Measurements from ENCODE around the gene CXCL9.
A peak's percentile ranks its signal among the peaks of the same experiment; 100 is the strongest.

CXCL9 gene

DNA sequence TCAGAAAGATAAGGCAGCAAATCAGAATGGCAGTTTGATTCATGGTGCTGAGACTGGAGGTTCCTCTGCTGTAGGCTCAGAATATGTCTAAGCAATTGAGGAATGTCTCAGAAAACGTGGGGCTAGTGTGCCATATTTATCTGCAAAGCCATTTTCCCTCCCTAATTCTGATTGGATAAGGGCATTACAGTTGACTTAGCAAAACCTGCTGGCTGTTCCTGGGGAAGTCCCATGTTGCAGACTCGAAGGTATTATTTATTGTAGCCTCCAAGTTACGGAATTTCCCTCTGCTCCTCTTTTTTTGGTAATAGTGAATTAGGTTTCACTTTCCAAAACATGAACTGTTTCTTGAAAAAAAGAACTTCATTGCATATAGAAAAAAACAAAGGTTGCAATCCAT, 16.1 kb upstream of the CXCL9 start, which contains the start of gene CXCL10:
Gene CXCL10, minus strand, starts transcription at position 109 of the 400 bp plus-strand sequence. Its CDS starts 66 bp downstream, at position 43.
- no peak within 1 kb of the TSS for H3K27ac ChIP-seq
- H3K27me3 ChIP-seq (replicated peaks), result peaks cover 4% of the 10 kb centered on the region
- H3K4me3 ChIP-seq (ENCODE audit: low read depth, low read length), result no peak within 1 kb of the TSS
- DNase-seq, result peak; percentile 9
- TF ChIP-seq, protein P1, sequence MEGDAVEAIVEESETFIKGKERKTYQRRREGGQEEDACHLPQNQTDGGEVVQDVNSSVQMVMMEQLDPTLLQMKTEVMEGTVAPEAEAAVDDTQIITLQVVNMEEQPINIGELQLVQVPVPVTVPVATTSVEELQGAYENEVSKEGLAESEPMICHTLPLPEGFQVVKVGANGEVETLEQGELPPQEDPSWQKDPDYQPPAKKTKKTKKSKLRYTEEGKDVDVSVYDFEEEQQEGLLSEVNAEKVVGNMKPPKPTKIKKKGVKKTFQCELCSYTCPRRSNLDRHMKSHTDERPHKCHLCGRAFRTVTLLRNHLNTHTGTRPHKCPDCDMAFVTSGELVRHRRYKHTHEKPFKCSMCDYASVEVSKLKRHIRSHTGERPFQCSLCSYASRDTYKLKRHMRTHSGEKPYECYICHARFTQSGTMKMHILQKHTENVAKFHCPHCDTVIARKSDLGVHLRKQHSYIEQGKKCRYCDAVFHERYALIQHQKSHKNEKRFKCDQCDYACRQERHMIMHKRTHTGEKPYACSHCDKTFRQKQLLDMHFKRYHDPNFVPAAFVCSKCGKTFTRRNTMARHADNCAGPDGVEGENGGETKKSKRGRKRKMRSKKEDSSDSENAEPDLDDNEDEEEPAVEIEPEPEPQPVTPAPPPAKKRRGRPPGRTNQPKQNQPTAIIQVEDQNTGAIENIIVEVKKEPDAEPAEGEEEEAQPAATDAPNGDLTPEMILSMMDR (IDR thresholded peaks at IDR 0.05; ENCODE audit: low read depth, low read length, missing control alignments), result no peak
- H3K36me3 ChIP-seq (replicated peaks), result no peaks in the 10 kb centered on the region
- in situ Hi-C loops (cut with HindIII; ENCODE audit: low pct_ligation_motif_present, low sequenced_read_pairs), result no loop called here

DNA sequence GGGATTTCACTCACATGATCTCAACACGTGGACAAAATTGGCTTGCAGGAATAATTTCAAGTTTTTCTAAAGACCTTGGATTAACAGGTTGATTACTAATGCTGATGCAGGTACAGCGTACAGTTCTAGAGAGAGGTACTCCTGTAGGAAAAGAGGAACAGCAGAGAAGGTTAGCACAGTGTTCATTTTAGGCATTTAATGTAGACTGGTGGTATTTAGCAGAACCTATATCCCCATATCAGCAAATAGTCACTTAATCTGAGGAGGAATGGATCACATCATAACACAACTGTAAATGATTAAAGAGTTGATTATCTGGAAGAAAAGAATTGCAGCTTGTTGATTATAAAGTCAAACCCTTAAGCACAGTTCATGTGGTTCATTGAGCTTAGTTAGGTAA, 15.4 kb upstream of the CXCL9 start:
- TF ChIP-seq, protein P1 (IDR thresholded peaks at IDR 0.05; ENCODE audit: low read depth, low read length, missing control alignments), result no peak
- Histone ChIP-seq H3K27me3 (replicated peaks) (peaks cover 4% of the 10 kb centered on the region), H3K27ac (no peak overlapping the region), H3K4me3 (ENCODE audit: low read depth, low read length) (no peak overlapping the region), H3K36me3 (replicated peaks) (no peaks in the 10 kb centered on the region)
- in situ Hi-C loops (cut with HindIII; ENCODE audit: low pct_ligation_motif_present, low sequenced_read_pairs), result no loop called here
- no peak for DNase-seq

DNA sequence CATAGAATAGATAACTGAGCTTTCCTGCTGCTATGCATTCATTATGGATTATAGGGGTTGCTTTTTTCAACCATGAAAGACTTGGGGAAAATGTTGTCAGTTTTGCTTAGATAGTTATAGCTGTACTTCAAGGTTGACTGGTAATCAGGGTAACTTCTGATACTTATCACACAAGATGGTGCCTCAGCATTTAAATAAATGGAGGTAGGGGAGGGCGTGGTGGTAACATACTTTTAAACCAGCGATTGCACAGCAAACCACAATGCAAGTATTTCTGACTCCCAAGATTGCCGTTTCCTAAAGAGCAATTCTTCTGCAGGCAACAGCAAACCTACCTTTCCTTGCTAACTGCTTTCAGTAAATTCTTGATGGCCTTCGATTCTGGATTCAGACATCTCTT, 14.7 kb upstream of the CXCL9 start:
- peaks cover 4% of the 10 kb centered on the region for H3K27me3 ChIP-seq (replicated peaks)
- H3K36me3 ChIP-seq (replicated peaks), result no peaks in the 10 kb centered on the region
- H3K27ac ChIP-seq, result no peak overlapping the region
- TF ChIP-seq, protein P1 (IDR thresholded peaks at IDR 0.05; ENCODE audit: low read depth, low read length, missing control alignments), result no peak
- in situ Hi-C loops (cut with HindIII; ENCODE audit: low pct_ligation_motif_present, low sequenced_read_pairs), result no loop called here
- no peak overlapping the region for H3K4me3 ChIP-seq (ENCODE audit: low read depth, low read length)
- no peak for DNase-seq

DNA sequence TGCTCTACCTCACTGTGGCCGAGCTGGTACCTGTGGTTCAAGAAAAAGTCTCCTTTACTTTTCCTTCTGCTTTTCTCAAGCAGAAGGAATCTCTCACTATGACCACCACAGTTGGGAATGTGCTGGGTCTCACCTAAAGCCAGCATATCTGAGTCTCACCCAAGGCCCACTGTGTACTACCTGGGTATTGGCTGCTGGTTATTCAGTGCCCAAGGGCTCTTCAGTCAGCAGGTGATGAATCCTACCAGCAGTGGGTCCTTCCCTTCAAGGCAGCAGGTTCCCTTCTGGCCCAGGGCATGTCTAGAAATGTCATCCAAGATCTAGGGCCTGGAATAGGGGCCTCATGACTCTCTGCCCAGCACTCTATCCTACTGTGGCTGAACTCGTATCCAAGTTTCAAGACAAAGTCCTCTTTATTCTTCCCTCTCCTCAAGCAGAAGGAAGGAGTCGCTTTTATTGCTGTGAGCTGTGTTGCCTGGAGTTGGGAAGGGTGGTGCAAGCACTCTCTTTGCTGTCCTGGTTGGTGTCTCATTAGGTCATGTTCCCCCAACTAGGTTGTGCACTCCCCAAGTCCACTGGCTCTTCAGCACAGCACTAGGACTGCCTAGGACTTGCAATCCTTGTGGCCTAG, 9.9 kb upstream of the CXCL9 start:
- Histone ChIP-seq H3K27ac (no peak overlapping the region), H3K27me3 (replicated peaks) (peaks cover 2% of the 10 kb centered on the region), H3K36me3 (replicated peaks) (no peaks in the 10 kb centered on the region), H3K4me3 (ENCODE audit: low read depth, low read length) (no peak overlapping the region)
- no peak for DNase-seq
- TF ChIP-seq, protein P1 (IDR thresholded peaks at IDR 0.05; ENCODE audit: low read depth, low read length, missing control alignments), result no peak
- in situ Hi-C loops (cut with HindIII; ENCODE audit: low pct_ligation_motif_present, low sequenced_read_pairs), result no loop called here

GRCh38 chr4:76016393-76016792, 9.1 kb upstream of the CXCL9 start:
- H3K27me3 ChIP-seq (replicated peaks), result no peaks in the 10 kb centered on the region
- no peaks in the 10 kb centered on the region for H3K36me3 ChIP-seq (replicated peaks)
- in situ Hi-C loops (cut with HindIII; ENCODE audit: low pct_ligation_motif_present, low sequenced_read_pairs), result no loop called here
- TF ChIP-seq, protein P1 (IDR thresholded peaks at IDR 0.05; ENCODE audit: low read depth, low read length, missing control alignments), result no peak
- no peak for DNase-seq
- H3K27ac ChIP-seq, result no peak overlapping the region
- no peak overlapping the region for H3K4me3 ChIP-seq (ENCODE audit: low read depth, low read length)

DNA sequence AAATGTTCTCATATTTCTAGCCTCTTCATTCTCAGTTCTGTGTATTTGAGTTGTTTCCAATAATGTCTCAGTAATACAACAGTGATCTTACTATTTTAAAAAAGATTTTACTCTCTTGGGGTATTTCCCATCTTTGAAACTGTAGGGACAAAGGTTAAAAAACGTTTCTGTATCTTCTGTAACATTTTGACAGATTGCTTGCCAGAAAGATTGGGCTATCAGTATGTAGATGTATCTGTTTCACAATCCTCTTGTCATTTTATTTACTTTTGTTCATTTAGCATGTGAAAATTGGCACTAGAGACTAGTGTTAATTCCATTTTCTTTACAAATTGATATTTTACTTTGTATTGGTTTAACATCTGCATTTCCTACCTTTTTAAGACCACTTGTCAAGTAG, 6.2 kb upstream of the CXCL9 start:
- Histone ChIP-seq H3K27me3 (replicated peaks) (no peaks in the 10 kb centered on the region), H3K4me3 (ENCODE audit: low read depth, low read length) (no peak overlapping the region), H3K27ac (no peak overlapping the region), H3K36me3 (replicated peaks) (no peaks in the 10 kb centered on the region)
- TF ChIP-seq, protein P1 (IDR thresholded peaks at IDR 0.05; ENCODE audit: low read depth, low read length, missing control alignments), result no peak
- in situ Hi-C loops (cut with HindIII; ENCODE audit: low pct_ligation_motif_present, low sequenced_read_pairs), result no loop called here
- DNase-seq, result no peak

Data from brain microvascular endothelial cell (primary cell).